ENCODE measurements around the gene SNX18. TPM values are rescaled to one million over a fixed set of nuclear protein-coding genes. Genes with fewer than 3 reads are reported as not detected.
A peak's percentile ranks its signal among the peaks of the same experiment; 100 is the strongest.

The SNX18 gene
- total and polyA plus RNA-seq, 7 donors, result 3.9 to 13.0 (median 9.1) TPM

DNA sequence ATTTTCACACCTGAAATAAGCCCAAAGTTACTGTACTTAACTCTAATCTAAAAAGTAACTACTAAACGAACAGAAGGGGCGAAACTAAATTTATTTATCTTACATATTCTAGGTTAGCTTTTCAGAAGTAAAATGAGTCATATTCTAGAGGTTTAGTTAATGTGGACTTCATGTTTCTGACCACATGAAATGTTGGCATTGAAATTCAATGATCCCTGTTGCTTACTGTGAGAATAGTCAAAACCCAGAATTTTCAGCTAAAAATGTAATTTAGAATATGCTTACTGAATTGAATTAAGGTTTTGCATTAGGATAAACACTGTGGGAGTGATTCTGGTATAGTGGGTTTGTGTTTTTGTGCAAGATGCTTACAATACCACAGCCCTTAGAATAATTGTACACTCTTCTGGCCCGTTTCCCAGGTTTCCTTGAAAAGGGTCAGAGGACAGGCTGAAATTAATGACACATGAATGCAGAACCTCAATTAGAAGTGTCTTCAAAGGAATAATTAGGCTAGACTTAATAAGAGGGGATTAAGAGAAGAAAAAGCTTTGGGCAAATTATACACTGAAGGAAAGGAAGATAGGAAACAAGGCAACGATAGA is 1.4 kb upstream of the SNX18 start:
- Histone ChIP-seq H3K27ac (no peak overlapping the region), H3K4me1 (peaks cover 13% of the 10 kb centered on the region), H3K9me3 (no peaks in the 10 kb centered on the region), H3K4me3 (no peak overlapping the region), H3K27me3 (ENCODE audit: insufficient read depth in 3 of 3, low read length in 2 of 3) (no peaks in the 10 kb centered on the region), H3K36me3 (ENCODE audit: insufficient read depth in 1 of 2, low read depth in 1 of 2) (no peaks in the 10 kb centered on the region)
- no peak for DNase-seq
- intact Hi-C loops (cut with DNase I), result loop anchor here (2.0 to 10.0 kb wide), 4 partner anchors 241 to 629 kb away; no protein-coding TSS in a partner anchor
- no peak for ATAC-seq
- WGBS, 3 donors, result 62 to 83% (median 79%) methylated on average over 4 of the region's 4 CpGs
- TF ChIP-seq CTCF (IDR thresholded peaks at IDR 0.05), result no peak

- Histone ChIP-seq H3K4me3 (peak overlapping the region; percentile 99), H3K4me1 (peaks cover 23% of the 10 kb centered on the region), H3K27ac (peak overlapping the region; percentile 95), H3K27me3 (ENCODE audit: insufficient read depth in 3 of 3, low read length in 2 of 3) (no peaks in the 10 kb centered on the region), H3K36me3 (ENCODE audit: insufficient read depth in 1 of 2, low read depth in 1 of 2) (no peaks in the 10 kb centered on the region), H3K9me3 (no peaks in the 10 kb centered on the region)
- DNase-seq (no peak), ATAC-seq (peak; percentile 13 to 45 (median 13))
- 2 to 6% (median 5%) methylated on average over 4 of the region's 4 CpGs for WGBS, 3 donors
- no peak for TF ChIP-seq CTCF (IDR thresholded peaks at IDR 0.05)
- intact Hi-C loops (cut with DNase I), result loop anchor here (1.0 to 10.0 kb wide), 5 partner anchors 240 to 628 kb away; no protein-coding TSS in a partner anchor
These were observed 416 bp upstream of the SNX18 start for GRCh38 chr5:54517174-54517511.

DNA sequence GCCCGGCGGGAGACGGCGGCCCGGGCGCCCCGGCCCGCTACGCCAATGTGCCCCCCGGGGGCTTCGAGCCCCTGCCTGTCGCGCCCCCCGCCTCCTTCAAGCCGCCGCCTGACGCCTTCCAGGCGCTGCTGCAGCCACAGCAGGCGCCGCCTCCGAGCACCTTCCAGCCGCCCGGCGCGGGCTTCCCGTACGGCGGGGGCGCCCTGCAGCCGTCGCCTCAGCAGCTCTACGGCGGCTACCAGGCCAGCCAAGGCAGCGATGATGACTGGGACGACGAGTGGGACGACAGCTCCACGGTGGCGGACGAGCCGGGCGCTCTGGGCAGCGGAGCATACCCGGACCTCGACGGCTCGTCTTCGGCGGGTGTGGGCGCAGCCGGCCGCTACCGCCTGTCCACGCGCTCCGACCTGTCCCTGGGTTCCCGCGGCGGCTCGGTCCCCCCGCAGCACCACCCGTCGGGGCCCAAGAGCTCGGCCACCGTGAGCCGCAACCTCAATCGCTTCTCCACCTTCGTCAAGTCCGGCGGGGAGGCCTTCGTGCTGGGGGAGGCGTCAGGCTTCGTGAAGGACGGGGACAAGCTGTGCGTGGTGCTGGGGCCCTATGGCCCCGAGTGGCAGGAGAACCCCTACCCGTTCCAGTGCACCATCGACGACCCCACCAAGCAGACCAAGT is 723 bp downstream of the SNX18 start:
- Histone ChIP-seq H3K27me3 (ENCODE audit: insufficient read depth in 3 of 3, low read length in 2 of 3) (no peaks in the 10 kb centered on the region), H3K9me3 (no peaks in the 10 kb centered on the region), H3K27ac (peak overlapping the region; percentile 95), H3K4me3 (peak overlapping the region; percentile 99), H3K36me3 (ENCODE audit: insufficient read depth in 1 of 2, low read depth in 1 of 2) (no peaks in the 10 kb centered on the region), H3K4me1 (peaks cover 35% of the 10 kb centered on the region)
- WGBS, 3 donors, result 8 to 19% (median 10%) methylated on average over 43 to 79 of the region's 79 CpGs
- ATAC-seq, result peak; percentile 59 to 73 (median 70)
- no peak for TF ChIP-seq CTCF (IDR thresholded peaks at IDR 0.05)
- intact Hi-C loops (cut with DNase I), result loop anchor here in 1 of 2 donors (5.0 to 10.0 kb wide), 2 partner anchors 239 to 627 kb away; no protein-coding TSS in a partner anchor
- DNase-seq, result peak; percentile 62 to 77

DNA sequence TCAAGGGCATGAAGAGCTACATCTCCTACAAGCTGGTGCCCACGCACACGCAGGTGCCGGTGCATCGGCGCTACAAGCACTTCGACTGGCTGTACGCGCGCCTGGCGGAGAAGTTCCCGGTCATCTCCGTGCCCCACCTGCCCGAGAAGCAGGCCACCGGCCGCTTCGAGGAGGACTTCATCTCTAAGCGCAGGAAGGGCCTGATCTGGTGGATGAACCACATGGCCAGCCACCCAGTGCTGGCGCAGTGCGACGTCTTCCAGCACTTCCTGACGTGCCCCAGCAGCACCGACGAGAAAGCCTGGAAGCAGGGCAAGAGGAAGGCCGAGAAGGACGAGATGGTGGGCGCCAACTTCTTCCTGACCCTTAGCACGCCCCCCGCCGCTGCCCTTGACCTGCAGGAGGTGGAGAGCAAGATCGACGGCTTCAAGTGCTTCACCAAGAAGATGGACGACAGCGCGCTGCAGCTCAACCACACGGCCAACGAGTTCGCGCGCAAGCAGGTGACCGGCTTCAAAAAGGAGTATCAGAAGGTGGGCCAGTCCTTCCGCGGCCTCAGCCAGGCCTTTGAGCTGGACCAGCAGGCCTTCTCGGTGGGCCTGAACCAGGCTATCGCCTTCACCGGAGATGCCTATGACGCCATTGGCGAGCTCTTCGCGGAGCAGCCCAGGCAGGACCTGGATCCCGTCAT is 1.4 kb downstream of the SNX18 start:
- intact Hi-C loops (cut with DNase I), result loop anchor here in 1 of 2 donors (5.0 to 10.0 kb wide), 2 partner anchors 238 to 626 kb away; no protein-coding TSS in a partner anchor
- no peak for TF ChIP-seq CTCF (IDR thresholded peaks at IDR 0.05)
- Histone ChIP-seq H3K27ac (peak overlapping the region; percentile 95), H3K4me1 (peaks cover 42% of the 10 kb centered on the region), H3K36me3 (ENCODE audit: insufficient read depth in 1 of 2, low read depth in 1 of 2) (no peaks in the 10 kb centered on the region), H3K4me3 (peak overlapping the region; percentile 99), H3K27me3 (ENCODE audit: insufficient read depth in 3 of 3, low read length in 2 of 3) (no peaks in the 10 kb centered on the region), H3K9me3 (no peaks in the 10 kb centered on the region)
- 83 to 89% (median 87%) methylated on average over 50 of the region's 50 CpGs for WGBS, 3 donors
- no peak for ATAC-seq
- peak in 1 of 2 donors; percentile 55 for DNase-seq
